HG02763 (cell line): ENCODE data around the gene GGT7.
"Not testable (repeated sequence)": the region's sequence is repeated elsewhere in the genome, so short reads cannot be mapped to it uniquely, and the experiment has no call there.

Experiments
- ATAC-seq: cut with Tn5 transposase; IDR thresholded peaks from one replicate; pipeline ENCODE4 v1.9.1; 2021; ENCODE audit warnings: mild to moderate bottlenecking, moderate library complexity; ENCODE audit not compliant: unreplicated experiment

The GGT7 gene, protein sequence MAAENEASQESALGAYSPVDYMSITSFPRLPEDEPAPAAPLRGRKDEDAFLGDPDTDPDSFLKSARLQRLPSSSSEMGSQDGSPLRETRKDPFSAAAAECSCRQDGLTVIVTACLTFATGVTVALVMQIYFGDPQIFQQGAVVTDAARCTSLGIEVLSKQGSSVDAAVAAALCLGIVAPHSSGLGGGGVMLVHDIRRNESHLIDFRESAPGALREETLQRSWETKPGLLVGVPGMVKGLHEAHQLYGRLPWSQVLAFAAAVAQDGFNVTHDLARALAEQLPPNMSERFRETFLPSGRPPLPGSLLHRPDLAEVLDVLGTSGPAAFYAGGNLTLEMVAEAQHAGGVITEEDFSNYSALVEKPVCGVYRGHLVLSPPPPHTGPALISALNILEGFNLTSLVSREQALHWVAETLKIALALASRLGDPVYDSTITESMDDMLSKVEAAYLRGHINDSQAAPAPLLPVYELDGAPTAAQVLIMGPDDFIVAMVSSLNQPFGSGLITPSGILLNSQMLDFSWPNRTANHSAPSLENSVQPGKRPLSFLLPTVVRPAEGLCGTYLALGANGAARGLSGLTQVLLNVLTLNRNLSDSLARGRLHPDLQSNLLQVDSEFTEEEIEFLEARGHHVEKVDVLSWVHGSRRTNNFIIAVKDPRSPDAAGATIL

DNA sequence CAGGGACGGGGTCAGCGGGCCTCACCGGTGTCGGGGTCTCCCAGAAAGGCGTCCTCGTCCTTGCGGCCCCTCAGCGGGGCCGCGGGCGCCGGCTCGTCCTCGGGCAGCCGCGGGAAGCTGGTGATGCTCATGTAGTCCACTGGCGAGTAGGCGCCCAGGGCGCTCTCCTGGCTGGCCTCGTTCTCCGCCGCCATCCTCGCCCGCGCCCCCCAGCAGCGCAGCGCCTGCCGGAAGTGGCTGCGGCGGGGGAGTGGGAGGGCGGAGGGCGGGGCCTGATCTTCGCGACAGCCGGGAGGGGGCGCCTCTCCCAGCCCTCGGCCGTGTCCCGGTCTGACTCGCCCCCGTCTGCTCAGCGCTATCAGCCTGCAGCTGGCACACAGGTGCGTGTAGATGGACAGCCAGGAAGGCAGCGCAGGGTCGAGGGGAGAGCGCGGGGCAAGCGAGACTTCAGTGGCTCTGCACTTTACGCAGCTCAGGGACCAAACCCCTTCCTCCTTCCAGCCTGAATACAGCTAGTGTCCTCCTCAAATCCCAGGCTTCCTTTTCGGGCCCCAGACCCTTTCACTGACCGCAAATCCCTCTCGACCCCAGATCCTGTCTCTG lies at the start of gene GGT7:
TSS of gene GGT7 (minus strand) at position 235 of the 603 bp plus-strand sequence. CDS start at position 194, 41 bp downstream.
- peak; percentile 41 for ATAC-seq

DNA sequence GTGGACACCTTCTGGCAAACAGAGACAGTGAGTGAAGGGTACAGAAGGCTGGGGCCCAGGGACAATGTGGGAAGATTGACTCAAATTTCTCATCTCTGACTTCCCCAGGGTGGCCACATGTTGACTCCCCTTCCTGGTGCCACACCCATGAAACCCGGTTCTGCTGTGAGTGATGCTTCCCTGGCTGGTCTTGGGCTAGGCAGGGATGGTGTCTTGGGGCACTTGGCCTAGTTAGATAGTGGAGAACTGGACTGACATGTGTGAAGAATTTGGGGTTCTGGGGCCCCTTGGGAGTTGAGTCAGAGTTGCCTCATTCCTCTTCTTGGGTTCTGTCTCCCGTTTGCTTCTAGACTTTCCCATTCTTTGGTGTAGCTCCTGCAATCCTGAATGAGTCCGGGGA lies 48.8 kb upstream of the GGT7 start:
- no peak for ATAC-seq

DNA sequence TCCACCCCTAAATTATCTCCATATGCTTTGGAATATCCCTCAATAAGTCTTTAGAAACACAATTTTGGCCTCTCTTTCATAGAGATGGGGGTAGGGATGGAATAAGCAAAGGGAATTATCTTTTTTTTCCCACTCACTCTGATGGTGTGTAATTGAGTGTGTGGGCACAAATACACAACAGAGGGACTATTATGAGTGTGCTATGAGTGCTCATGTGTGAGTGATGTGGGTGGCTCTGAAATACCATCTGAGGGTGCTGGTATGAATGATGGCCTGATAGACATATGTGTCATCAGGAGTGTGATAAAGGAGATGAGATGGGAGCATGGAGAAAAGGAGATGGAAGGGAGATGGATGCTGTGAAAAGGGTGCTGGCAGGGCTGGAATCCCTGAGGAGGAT lies 47.4 kb upstream of the GGT7 start:
- ATAC-seq: no peak

DNA sequence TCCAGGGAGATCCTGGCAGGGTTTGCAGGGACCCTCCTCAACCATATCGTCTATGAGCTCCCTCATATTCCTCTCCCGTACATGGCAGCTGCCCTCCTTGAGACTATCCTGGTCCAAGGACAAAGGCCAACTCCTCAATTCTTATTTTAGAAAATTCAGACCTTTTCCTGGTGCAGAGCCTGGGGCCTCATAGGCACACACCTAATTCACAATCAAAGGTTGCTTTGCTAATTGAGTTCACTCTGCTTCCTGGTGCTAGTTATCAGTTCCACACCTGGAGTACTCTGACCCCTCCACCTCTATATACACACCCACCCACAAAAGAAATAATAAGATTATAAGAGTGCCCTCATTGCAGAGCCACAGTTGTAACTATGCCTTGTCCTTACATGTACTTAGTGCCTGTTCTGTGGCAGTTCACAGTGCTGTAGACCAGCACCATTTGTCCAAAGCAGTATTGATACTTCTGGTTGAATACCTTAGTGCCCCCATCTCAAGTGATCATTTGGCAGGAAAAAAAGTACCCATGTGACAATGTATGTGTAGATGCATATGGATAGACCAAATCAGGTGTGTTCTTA lies 44.2 kb upstream of the GGT7 start:
- no peak for ATAC-seq

DNA sequence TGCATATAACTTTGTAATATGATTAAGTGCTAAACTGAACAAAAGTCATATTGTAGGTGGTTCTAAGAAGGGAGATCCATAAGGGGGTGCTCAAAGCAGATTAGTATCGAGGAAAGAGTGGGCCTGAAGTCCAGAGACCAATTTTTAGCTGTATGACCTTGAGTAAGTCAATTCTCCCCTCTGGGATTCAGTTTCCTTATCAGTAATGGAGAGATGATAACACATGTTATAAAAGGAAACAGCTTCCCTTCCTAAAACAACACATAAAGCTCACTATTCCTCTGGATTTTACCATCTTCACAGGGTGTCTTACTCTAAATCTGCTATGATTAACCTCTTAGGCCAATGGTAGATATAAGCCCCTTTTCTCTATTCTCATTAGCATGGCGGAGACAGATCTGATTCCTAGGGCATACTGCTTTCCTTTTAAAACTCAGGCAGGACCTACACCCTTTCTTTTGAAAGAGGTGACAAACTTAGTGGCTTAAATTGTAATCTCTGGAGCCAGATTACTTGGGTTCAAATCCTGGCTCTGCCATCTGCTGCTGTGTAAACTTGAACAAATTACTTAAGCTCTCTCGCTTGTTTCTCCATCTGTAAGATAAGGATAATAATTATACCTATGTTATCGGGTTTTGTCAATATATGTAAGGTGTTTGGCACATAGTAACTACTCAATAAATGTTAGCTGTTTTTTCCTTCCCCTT lies 43.2 kb upstream of the GGT7 start:
- ATAC-seq: no peak

DNA sequence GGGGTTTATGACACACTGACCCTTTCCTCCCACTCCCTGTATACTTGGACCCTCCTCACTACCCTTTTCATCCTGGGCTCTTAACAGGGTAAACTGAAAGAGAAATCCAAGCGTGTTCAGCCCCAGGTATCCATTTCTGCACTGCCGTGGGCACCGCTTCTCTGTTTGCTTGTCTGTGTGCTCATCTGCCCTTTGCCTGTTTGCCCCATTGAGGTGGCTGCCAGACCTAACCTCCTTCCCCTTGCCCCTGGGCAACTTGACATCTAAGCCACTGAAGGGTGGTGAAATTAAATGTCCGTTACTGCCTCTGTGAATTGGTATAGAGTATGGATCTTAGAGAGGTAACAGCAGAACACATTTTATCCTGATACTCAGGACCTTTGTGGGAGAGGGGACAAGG lies 42.5 kb upstream of the GGT7 start:
- no peak for ATAC-seq

DNA sequence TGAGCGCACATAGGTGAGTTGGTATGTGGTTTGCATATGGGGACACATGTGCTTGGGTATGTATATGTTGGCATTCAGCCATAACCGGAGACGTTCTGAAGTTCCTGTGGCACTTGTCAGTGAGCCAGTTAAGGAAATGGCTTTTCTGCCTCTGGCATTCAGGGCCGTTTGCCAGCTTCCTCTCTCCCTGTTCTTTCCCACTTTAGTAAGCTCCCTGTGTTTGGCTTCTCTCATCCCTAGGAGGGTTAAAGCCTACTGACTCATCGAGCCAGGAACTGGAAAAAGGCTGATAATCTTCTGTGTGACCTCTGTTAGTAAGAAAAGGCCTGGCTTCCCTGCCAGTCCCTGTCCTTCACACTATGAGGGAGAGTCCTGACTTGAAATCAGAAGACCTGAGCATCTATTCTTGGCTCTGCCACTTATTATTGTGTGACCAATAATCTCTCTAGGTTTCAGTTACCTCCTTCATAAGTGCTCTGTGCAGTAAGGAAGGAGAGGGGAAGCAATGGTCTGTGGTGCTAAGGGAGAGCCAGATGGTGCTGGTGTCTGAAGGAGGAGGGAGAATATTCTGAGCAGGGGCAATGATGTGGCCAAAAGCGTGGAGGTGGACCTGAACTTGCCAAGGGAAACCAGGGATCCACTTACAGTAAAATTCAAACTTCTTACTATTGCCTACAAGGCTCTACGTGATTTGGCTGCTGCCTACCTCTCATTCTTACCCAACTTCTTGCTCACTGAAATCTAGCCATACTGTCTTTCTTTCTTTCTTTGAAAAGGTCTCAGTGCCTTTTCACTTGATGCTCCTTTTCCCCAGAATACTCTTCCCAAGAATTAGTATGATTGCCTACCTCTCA lies 35.2 kb upstream of the GGT7 start:
- ATAC-seq: no peak

DNA sequence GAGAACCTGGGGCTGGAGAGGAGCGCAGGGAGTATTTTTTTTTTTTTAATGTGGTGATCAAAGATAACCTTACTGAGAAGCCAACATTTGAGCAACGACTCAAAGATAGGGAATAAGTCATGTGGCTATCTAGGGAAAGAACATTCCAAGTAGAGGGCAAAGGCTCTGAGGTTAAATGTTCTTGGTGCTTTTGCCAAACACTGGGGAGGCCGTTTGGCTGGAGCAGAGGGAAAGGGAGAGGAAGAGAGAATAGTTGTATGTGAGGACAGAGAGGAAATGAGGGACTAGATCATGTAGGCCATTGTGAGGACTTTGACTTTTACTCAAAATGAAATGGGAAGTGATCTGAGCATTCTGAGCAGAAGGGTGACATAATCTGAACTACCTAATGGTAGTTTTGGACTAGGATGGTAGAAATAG lies 31.6 kb upstream of the GGT7 start:
- no peak for ATAC-seq

DNA sequence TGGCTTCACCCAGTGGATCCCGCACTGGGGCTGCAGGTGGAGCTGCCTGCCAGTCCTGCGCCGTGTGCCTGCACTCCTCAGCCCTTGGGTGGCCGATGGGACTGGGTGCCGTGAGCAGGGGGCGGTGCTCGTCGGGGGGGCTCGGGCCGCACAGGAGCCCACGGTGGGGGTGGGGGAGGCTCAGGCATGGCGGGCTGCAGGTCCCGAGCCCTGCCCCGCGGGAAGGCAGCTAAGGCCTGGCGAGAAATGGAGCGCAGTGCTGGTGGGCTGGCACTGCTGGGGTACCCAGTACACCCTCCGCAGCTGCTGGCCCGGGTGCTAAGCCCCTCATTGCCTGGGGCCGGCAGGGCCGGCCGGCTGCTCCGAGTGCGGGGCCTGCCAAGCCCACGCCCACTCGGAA lies 26.1 kb upstream of the GGT7 start:
- ATAC-seq: not testable (repeated sequence)

DNA sequence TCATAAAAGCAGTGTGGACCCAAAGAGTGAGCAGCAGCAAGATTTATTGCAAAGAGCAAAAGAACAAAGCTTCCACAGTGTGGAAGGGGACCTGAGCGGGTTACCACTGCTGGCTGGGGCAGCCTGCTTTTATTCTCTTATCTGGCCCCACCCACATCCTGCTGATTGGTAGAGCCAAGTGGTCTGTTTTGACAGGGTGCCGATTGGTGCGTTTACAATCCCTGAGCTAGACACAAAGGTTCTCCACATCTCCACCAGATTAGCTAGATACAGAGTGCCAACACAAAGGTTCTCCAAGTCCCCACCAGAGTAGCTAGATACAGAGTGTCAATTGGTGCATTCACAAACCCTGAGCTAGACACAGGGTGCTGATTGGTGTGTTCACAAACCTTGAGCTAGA lies 25.5 kb upstream of the GGT7 start:
- ATAC-seq: not testable (repeated sequence)

DNA sequence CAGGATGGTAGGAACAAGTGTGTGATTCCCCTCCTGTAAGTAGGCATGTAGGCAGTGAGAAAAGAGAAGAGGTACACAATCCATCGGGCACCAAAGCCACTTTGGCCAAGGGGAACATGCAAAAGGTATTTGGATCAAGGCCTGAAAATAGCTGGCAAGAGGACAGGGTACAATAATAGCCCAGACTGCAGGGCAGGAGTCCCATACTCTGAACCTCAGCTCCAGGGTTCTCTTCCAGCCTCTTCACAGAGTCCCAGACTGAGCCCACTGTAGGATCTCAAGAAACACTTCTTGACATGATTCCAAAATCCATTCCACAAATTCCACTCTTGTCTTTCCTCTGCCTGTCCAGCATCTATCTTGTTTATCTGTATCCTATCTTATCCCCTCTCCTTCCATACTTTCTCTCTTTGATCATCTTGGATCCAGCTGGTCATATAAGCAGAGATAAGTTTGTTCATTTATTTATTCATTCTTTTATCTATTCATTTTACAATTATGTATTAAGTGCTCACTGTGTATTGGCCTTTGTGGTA lies 23.5 kb upstream of the GGT7 start:
- ATAC-seq: no peak

DNA sequence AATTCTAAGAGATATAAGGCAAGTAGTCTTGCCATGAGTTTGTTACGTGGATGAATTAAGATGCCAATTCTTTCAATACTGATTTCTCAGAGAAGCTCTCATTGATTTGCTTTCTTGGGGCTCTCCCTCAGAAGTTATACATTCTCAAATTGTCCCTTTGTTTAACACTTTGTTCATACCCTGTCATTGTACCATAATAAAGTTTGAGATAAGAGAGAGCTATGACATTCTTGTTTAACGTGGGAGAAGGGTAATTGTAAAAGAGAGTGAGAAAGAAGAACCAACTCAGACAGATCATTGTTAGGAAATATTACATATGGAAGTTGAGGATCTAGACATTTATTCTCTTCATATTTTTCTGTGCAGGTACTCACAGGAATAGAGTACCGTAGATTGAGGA lies 22.8 kb upstream of the GGT7 start:
- no peak for ATAC-seq

DNA sequence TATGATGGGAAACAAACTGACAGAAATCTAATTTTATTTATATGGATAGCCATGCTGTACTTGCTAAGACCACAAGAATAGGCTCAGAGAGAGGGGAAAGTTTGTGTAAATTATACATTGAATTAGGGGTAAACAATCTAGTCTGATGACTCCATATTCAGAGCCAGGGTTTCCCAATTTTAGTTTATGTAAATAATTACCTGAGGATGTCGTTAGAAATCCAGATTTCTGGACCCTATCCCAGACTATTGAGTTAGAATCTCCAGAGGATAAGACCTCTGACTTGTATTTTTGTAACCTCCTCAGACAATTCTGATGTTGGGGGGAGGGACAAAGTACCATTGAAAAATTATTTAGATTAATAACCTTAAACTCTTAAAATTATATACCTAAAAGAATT lies 22.1 kb upstream of the GGT7 start:
- ATAC-seq: no peak

DNA sequence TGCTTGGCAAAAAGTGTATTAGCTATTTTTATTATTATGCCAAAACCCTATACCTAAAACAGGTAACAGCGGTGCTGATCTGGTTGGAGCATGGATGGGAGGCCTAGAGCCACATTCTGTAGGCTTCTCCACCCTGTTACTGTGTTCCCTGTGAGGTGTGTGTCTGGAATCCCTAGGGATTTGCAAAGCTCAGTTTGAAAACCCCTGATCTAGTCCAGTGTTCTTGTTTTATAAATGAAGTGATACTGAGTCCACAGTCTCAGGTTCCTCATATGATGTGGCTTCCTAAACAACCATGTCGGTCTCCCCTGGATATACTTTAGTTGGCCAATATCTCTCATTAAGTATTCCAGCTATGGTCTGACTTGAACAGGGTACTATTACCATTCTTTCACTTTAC lies 20.0 kb upstream of the GGT7 start:
- no peak for ATAC-seq

DNA sequence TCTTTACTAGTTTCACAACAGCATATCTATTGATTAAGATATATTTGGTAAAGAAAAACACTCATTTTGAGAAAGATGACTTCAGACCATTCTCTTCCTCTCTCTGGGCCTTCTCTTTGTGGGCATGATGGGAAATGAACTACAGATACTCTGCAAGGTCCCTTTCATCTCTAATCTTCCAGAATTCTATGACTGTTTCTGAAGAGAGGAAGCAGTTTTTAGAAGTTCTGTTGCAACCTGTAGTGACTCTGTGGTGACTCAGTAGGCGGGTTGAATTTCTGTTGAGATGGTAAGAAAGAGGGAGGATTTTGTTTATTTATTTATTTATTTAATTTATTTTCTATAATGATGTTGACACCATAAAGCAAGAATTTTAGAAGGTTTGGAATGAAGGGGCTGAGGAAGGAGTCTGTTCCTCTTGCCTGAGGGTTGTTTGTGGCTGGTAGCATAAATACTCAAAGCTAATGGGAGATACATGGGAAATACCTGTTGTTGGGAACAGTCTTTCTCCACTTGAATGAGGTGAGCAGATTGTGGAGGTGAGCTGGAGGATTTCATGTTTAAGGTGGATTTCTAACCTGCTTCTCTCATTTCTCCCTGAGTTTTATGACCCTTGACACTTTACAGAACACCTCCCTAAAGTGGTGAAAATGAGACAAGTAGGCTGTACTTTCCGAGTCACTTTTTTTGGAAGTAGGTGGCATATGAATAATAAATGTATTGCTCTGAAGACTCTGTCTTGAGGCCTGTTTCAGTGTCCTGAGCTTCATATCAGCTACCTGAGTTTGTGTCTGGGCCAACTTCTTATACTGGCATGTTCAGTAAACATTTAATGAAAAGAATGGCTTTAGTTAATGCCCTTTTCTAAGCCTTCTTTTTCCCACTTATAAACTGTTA lies 18.8 kb upstream of the GGT7 start:
- no peak for ATAC-seq

DNA sequence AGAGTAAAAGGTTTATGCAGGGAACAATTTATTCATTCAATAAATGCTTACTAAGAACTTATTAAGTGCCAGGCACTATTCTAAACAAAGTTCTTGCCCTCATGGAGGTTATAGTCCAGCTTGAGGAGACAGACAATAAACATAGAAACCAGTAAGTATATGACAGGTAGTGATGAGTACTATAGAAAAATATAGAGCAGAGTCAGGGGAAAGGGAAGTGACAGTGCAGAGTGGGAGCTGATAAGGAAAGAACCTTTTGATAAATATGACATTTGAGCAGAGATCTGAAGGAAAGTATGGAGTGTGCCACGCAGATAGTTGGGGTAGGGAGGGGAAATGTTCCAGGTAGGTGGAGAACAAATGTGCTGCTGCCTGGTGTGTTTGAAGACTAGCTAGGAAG lies 15.8 kb upstream of the GGT7 start:
- ATAC-seq: no peak

DNA sequence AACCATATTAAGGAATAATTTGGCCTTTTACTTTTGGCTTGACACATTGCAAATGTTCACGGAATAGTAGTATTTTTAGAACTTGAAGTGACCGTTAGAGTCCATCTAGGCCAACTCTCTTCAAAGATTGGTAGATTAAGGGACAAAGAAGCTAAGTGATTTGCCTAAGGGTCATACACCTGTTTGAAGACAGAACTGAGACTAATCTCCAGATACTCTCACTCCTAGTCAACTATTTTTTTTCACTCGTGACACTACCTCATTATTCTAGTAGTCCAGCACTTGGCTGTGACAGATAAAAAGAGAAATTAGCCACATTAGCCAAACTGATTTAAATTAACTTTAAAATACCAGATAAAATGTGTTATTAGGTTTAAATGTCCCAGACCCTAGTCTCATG lies 14.4 kb upstream of the GGT7 start:
- ATAC-seq: no peak

DNA sequence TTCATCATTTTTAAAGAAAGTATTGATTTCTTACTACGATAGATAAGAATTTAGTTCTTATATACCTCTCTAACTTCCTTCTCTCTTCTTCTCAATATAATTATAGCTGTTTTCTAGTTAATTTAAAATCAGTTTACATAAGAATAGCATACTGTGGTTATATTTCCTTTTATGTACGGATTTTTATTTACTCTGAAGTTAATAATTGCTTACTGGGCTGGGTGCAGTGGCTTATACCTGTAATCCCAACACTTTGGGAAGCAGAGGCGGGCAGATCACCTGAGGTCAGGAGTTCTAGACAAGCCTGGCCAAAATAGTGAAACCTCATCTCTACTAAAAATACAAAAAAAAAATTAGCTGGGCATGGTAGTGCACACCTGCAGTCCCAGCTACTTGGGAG lies 13.5 kb upstream of the GGT7 start:
- no peak for ATAC-seq

DNA sequence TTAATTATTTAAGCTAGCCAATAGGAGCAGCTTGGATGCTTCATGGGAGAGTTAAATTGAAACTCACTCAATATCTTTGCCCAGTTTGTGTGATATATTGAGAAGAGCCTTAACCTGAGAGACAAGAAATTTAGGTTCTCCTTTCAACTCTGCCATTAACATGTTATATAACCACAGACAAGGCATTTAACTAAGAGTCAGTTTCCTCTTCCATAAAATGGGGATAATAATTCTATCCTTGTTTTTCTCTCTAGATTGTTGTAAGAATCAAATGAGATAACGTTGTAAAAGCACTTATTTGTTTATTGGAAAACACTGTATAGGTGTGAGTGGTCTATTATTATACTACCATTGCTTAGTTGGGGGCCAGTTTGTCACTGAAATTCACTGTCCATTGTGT lies 11.6 kb upstream of the GGT7 start:
- ATAC-seq: no peak
